Smooth muscle cell (in vitro differentiated cells): Measurements from ENCODE around the gene MITF. TPM values are rescaled to one million over a fixed set of nuclear protein-coding genes. Genes with fewer than 3 reads are reported as not detected.

ENCODE experiments used
- DNase-seq: peaks from one replicate; lab custom pipeline; 2025; ENCODE audit not compliant: unreplicated experiment; lab: John Stamatoyannopoulos, UW
- H2AFZ ChIP-seq: fragments of 200-600 bp; sonication (generic); 2 replicates; pipeline ENCODE4 v1.6.0; 2016; ENCODE audit warnings: antibody characterized with exemption, low read depth, mild to moderate bottlenecking
- H3F3A ChIP-seq: fragments of 200-600 bp; sonication (generic); 2 replicates; pipeline ENCODE4 v1.6.0; 2017; ENCODE audit warnings: antibody characterized with exemption, low read depth
- H3K27ac ChIP-seq: fragments of 200-600 bp; sonication (generic); 2 replicates; pipeline ENCODE4 v1.5.1; 2016; ENCODE audit warnings: low read depth, mild to moderate bottlenecking
- H3K27me3 ChIP-seq: fragments of 200-600 bp; sonication (generic); 2 replicates; pipeline ENCODE4 v1.6.1; 2016; ENCODE audit warnings: low read depth, mild to moderate bottlenecking
- H3K36me3 ChIP-seq: fragments of 200-600 bp; sonication (generic); 2 replicates; pipeline ENCODE4 v1.5.1; 2016; ENCODE audit warnings: low read depth
- H3K4me1 ChIP-seq: fragments of 200-600 bp; sonication (generic); 2 replicates; pipeline ENCODE4 v1.5.1; 2016; ENCODE audit warnings: low read depth
- H3K4me2 ChIP-seq: fragments of 200-600 bp; sonication (generic); 2 replicates; pipeline ENCODE4 v1.6.0; 2016; ENCODE audit warnings: mild to moderate bottlenecking
- H3K4me3 ChIP-seq: fragments of 200-600 bp; sonication (generic); 2 replicates; pipeline ENCODE4 v1.5.1; 2016; ENCODE audit warnings: mild to moderate bottlenecking
- H3K79me2 ChIP-seq: fragments of 200-600 bp; sonication (generic); 2 replicates; pipeline ENCODE4 v1.6.0; 2016; ENCODE audit warnings: low read depth, mild to moderate bottlenecking
- H3K9ac ChIP-seq: fragments of 200-600 bp; sonication (generic); 2 replicates; pipeline ENCODE4 v1.6.0; 2016; ENCODE audit warnings: low read depth
- H3K9me3 ChIP-seq: fragments of 200-600 bp; sonication (generic); replicated peaks from 2 replicates; pipeline ENCODE4 v1.5.1; 2016; ENCODE audit warnings: low read depth
- H4K20me1 ChIP-seq: fragments of 200-600 bp; sonication (generic); 2 replicates; pipeline ENCODE4 v1.6.0; 2016; ENCODE audit warnings: low read depth
- WGBS: methylation state at CpG from one replicate; pipeline ENCODE4 v1.1.7; 2016; ENCODE audit warnings: low lambda C conversion rate; 5-methylcytosine and 5-hydroxymethylcytosine counted together
- polyA plus RNA-seq: library from polyadenylated mRNA; unstranded; fragments of >200 nt; fragmentation: Nextera tagmentation; extraction: Ambion mirVana; gene quantifications from 2 replicates; pipeline ENCODE4 v1.2.1, GENCODE V29; 2016
- total RNA-seq: library from RNA; depleted of rRNA; stranded (reverse); fragments of >200 nt; gene quantifications from 2 replicates; pipeline ENCODE4 v1.2.3, GENCODE V29; 2014
- TF ChIP-seq, protein P1 (sequence below): fragments of 200-600 bp; sonication (generic); IDR thresholded peaks from 2 replicates; pipeline ENCODE4 v1.5.1; 2017; ENCODE audit warnings: borderline replicate concordance, mild to moderate bottlenecking, antibody characterized with exemption; ENCODE audit not compliant: insufficient read depth, poor library complexity, severe bottlenecking

Gene MITF
- total and polyA plus RNA-seq, 2 experiments from 2014 or later = 2.3 to 3.1 TPM

DNA sequence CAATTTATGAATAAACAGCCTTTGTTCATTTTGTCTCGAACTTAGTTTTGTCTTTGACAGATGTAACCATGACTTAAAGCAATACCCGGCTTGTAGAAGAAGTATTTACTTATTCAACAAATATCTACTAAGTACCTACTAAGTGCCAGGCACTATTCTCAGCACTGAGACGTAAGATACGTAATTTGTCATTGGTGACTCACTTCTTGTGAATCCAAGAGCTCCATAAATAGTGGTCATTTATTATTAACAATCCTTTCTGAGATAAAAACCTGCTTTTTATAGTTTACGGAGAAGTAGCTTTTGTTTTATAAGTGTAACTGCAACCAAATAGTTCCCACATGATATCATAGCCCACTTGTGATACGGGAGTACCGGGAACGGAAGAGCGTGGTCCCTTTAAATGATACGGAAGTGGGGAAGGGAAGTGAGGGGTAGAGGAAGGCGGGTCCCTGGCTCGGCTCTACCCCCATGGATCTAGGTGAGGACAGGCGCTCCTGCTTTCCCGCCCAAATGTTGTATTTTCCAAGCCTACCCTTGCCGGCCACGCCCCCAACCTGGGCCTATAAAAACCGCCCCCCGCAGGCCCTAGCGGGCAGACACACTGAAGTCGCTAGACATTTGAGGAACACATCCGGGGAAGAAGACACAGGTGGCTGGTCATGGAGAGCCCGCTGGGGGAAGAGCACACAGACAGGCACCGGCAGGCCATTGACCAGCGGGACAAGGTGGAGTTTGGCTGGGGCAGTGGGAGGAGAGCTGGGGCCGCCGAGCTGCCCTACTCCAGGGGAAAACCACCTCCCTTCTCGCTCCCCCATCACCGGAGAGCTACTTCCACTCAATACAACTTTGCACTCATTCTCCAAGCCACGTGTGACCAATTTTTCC is 260.1 kb downstream of the MITF start, which contains the start of gene SAMMSON:
TSS of gene SAMMSON (plus strand) at position 594 of the 888 bp plus-strand sequence.
- Histone ChIP-seq H3K4me3 (no peak within 1 kb of the TSS), H3K27ac (no peak within 1 kb of the TSS), H3F3A (no peaks in the 10 kb centered on the region), H3K36me3 (no peaks in the 10 kb centered on the region), H4K20me1 (no peaks in the 10 kb centered on the region), H3K9ac (no peak within 1 kb of the TSS), H3K79me2 (no peaks in the 10 kb centered on the region), H2AFZ (peak within 1 kb of the TSS; percentile 16), H3K4me2 (peak within 1 kb of the TSS; percentile 7), H3K9me3 (no peaks in the 10 kb centered on the region), H3K4me1 (peaks cover 5% of the 10 kb centered on the region), H3K27me3 (no peaks in the 10 kb centered on the region)
- 81% methylated on average over 29 of the region's 29 CpGs for WGBS
- no peak for DNase-seq
- TF ChIP-seq, protein P1, sequence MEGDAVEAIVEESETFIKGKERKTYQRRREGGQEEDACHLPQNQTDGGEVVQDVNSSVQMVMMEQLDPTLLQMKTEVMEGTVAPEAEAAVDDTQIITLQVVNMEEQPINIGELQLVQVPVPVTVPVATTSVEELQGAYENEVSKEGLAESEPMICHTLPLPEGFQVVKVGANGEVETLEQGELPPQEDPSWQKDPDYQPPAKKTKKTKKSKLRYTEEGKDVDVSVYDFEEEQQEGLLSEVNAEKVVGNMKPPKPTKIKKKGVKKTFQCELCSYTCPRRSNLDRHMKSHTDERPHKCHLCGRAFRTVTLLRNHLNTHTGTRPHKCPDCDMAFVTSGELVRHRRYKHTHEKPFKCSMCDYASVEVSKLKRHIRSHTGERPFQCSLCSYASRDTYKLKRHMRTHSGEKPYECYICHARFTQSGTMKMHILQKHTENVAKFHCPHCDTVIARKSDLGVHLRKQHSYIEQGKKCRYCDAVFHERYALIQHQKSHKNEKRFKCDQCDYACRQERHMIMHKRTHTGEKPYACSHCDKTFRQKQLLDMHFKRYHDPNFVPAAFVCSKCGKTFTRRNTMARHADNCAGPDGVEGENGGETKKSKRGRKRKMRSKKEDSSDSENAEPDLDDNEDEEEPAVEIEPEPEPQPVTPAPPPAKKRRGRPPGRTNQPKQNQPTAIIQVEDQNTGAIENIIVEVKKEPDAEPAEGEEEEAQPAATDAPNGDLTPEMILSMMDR = no peak

DNA sequence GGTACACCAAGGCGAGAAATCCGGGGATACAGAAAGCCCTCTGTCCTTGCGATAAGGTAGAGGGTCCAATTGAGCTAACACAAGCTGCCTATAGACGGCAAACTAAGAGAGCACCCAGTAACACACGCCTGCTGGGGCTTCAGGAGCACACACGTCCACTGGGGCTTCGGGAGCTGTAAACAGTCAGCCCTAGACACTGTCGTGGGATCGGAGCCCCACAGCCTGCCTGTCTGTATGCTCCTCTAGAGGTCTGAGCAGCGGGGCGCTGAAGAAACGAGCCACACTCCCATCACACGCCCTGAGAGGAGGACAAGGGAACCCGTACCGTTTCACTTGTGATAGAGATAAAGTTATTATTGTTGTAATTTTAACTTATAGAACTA is 260.8 kb downstream of the MITF start:
- H3K4me2 ChIP-seq = no peak overlapping the region
- no peaks in the 10 kb centered on the region for H3K27me3 ChIP-seq
- H3K9me3 ChIP-seq = no peaks in the 10 kb centered on the region
- H3K36me3 ChIP-seq = no peaks in the 10 kb centered on the region
- TF ChIP-seq, protein P1 = no peak
- no peak overlapping the region for H3K9ac ChIP-seq
- H3K4me3 ChIP-seq = no peak overlapping the region
- DNase-seq = no peak
- H3F3A ChIP-seq = no peaks in the 10 kb centered on the region
- no peak overlapping the region for H2AFZ ChIP-seq
- H3K27ac ChIP-seq = no peak overlapping the region
- peaks cover 5% of the 10 kb centered on the region for H3K4me1 ChIP-seq
- 87% methylated on average over 15 of the region's 15 CpGs for WGBS
- H4K20me1 ChIP-seq = no peaks in the 10 kb centered on the region
- no peaks in the 10 kb centered on the region for H3K79me2 ChIP-seq

DNA sequence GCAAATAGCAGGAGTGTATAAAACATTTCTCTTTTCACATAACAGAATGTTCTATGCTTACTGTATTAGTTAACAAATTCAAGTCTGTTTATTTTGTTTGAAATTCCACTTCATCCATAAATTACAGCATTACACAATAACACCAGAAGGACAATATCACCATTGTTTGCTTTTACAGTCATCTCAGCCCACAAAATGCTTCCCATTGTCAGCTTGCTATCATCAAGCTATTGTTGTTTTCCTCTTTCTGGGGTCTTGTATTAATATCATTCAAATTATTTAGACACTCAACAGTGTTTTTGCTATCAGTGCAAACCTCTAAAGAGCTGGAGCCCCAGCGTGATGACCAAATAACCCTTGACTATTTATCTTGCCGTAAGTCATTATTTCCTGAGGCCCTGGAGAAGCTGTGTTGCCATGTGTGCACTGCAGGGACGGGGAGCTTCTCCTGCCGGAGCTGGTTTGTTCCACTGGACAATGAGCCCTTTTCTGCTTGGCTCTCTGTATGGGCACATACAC is 261.4 kb downstream of the MITF start:
- Histone ChIP-seq H3K4me3 (no peak overlapping the region), H3K9me3 (no peaks in the 10 kb centered on the region), H2AFZ (no peak overlapping the region), H3K4me1 (peaks cover 5% of the 10 kb centered on the region), H3K9ac (no peak overlapping the region), H3F3A (no peaks in the 10 kb centered on the region), H4K20me1 (no peaks in the 10 kb centered on the region), H3K36me3 (no peaks in the 10 kb centered on the region), H3K79me2 (no peaks in the 10 kb centered on the region), H3K27ac (no peak overlapping the region), H3K27me3 (no peaks in the 10 kb centered on the region), H3K4me2 (no peak overlapping the region)
- TF ChIP-seq, protein P1 = no peak
- WGBS = 40% methylated on average over 4 of the region's 4 CpGs
- DNase-seq = no peak

DNA sequence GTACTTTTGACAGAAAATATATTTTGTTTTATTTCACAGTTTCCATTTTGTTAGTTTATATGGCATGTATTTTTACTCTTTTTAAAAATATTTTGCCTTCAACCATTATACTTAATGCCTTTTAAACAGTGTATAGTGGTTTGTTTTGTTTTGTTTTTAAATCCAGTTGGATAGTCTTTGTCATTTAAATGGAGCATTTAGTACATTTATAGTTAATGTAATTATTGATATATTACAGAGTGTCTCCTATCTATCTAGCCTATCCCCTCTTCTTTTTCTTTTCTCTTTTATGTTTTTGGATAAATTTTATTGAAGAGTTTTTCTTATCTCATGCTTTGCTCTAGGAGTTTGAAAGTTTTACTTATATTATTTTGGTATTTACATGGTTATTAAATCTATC is 263.9 kb downstream of the MITF start:
- Histone ChIP-seq H3K9me3 (no peaks in the 10 kb centered on the region), H3K4me3 (no peak overlapping the region), H3F3A (no peaks in the 10 kb centered on the region), H3K27ac (no peak overlapping the region), H3K4me1 (peaks cover 5% of the 10 kb centered on the region), H3K27me3 (no peaks in the 10 kb centered on the region), H4K20me1 (no peaks in the 10 kb centered on the region), H2AFZ (no peak overlapping the region), H3K79me2 (no peaks in the 10 kb centered on the region), H3K9ac (no peak overlapping the region), H3K36me3 (no peaks in the 10 kb centered on the region), H3K4me2 (no peak overlapping the region)
- TF ChIP-seq, protein P1 = no peak
- DNase-seq = no peak
